Skin of body (tissue), 2 donors: ENCODE results near the gene MMD. TPM values are rescaled to one million over a fixed set of nuclear protein-coding genes. Genes with fewer than 3 reads are reported as not detected.
"Not testable (repeated sequence)": the region's sequence is repeated elsewhere in the genome, so short reads cannot be mapped to it uniquely, and the experiment has no call there.

Source experiments
- DNase-seq: peaks from one replicate; lab custom pipeline; 2025; lab: John Stamatoyannopoulos, UW
- total RNA-seq: library from RNA; depleted of rRNA; stranded (reverse); fragments of >200 nt; gene quantifications from one replicate; pipeline ENCODE4 v1.2.3, GENCODE V29; 2014

MMD gene
- total RNA-seq, 1 donor from 2014 or later, result 16.2 TPM

DNA sequence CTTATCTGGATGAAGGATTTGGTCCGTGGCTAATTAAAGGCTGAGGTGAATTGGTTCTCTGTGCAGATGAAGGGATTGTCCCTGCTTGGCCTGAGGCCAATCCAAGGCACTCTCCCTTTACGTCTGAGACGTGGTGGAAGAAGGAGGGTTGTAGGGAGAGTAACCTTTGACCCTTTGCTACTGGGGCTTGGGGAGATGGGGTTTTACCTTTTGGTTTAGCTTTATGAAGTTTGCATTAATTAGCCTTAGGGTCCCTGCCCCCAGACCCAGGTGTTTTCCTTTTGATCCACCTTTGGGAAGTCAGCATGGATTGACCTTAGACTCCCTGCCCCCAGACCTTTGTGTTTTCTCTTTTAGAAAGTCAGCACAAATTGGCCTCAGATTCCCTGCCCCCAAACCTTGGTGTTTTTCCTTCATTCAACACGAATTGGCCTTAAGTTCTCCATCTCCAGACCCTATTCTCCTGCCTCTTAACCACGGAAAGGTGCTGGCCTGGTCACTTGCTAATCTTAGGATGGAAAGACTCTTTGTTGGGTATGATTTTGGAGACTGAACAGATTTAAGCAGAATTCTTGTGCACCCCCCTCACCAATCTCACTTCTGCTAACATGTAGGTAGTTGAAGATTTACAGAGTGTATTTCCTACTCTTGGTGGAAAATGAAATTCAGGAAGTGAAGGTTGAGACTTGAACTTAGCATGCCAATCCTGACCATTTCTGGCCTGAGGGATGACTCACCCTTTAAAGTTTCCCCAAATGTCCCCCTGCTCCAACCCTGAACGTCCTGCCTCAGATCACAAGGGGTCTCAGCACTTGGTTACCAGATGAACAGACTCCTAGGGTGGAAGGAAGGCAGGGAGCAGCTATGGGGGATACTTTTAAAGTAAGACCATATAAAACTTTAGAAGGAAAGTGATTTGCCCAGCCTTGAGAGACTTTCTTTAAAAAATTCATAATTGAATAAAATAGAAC lies 23.1 kb upstream of the MMD start:
- no peak for DNase-seq

DNA sequence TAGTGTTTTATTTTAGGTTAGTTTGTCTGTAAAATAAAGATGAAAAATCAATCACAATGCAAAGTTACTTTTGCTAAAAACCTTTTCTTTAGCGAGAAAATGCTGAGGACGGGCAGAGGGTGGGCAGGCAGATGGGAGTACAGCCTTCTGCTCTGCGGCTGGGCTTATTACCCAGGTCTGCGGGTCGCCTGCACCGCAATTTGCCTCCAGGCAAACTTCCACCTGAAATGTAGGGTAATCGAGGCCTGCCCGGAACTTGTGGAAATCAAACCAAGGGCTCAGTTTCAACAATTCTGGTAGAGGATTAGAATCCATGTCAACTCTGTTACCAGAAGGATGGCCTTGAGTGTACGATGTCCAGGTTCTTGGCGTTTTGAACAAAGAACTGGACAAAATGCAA lies 22.3 kb upstream of the MMD start:
- DNase-seq, result no peak

DNA sequence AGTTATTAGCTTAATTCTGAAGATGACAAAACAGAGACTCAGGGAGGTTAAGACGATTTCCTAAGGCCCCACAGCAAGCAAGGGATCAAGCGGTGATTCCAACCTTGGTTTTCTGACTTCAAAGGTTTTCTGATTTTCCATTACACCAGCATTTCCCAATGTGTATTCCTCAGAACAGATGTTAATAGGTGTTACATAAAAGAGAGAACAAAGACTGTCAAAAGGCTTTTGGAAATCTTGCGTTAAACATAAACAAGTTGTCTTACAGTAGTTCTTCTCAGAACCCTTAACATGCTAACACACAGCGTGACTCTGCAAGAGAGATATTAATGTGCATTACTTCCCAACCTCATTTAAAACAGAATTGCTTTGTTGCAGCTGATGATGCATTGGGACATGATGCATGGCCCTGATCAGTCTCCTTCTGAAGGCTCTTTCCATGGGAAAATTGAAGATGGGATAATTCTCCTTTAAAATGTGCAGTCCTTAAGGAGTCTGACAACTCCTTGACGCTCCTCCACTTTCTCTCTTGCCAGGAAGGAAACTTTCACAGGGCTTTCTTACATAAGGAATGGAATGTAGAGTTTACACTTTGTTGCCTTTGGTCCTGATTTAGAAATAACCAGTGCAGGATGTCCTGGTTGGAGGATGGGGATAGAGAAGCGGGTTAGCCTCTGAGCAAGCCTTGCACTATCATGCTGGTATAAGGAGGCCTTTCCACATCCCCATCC lies 21.5 kb upstream of the MMD start:
- DNase-seq, result no peak

DNA sequence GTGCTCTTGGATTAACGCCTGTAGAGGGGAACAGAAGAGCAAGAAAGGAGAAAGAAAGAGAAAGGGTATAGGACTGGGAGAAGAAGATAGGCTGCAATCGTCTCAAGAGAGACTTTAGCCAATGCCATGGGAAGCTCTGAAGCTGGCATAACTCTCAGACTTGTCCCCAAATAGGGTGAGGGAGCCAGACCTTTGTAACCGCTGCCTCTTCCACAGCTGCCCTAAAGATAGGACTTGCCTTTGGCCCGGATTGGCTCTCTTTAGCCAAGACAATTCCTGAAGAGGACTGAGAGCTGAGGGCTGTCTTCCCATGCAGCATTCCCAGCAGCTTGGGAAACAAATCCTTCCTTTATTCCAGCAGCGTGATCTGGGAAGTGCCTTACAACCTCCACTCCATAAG lies 20.8 kb upstream of the MMD start:
- DNase-seq, result no peak

DNA sequence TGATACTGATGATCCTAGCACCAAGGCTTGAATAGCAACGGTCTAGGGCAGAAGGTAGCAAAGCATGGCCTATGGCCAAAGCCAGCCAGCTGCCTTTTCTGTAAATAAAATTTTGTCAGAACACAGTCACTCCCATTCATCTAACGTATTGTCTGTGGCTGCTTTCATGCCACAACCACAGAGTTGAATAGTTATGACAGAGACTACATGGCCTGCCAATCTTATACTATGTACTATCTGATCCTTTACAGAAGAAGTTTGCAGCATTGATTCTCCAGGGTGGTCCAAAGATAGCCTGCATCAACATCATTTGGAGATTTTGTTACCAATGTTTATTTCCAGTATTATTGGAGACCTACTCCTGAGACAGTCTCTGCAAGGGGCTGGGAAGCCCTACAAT lies 19.9 kb upstream of the MMD start:
- DNase-seq, result no peak

DNA sequence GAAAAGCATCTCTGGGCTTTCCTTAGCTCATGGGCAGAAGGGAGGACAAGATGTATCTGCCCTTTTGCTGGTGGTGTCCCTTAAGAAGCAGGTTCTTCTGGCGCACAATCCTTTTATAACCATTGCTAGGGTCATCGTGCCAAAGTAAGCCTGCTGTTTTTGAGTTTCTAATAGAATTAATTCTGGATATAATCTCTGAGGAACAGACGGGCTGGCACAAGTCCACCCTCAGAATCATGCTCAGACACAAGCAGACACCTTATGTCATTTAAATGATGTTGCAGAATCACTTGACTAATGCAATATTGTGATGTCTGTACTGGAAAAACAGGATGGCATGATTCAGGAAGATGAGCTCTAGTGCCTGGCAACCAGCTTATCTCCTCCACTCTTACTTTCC lies 18.8 kb upstream of the MMD start:
- no peak for DNase-seq

DNA sequence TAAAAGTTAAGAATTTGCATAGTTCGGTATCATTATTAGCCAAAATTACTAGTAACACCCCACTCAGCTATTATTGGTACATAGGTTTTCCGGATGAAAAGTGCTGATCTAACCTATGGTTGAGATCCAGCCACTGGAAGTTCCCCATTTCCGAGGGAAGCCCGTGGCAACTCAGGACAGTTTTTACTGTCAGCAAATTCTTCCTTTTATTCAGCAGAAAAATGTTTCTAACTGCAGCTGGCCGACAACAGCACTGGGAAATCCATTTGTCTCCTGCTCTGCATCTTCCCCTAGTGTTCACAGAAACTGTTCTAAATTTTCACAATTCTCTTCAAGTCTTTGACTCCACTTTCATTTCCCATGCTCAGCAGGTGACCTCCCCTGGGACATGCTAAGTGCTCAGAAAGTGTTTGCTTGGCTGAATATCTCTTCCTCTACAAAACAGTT lies 15.5 kb upstream of the MMD start:
- DNase-seq, result peak; percentile 3

DNA sequence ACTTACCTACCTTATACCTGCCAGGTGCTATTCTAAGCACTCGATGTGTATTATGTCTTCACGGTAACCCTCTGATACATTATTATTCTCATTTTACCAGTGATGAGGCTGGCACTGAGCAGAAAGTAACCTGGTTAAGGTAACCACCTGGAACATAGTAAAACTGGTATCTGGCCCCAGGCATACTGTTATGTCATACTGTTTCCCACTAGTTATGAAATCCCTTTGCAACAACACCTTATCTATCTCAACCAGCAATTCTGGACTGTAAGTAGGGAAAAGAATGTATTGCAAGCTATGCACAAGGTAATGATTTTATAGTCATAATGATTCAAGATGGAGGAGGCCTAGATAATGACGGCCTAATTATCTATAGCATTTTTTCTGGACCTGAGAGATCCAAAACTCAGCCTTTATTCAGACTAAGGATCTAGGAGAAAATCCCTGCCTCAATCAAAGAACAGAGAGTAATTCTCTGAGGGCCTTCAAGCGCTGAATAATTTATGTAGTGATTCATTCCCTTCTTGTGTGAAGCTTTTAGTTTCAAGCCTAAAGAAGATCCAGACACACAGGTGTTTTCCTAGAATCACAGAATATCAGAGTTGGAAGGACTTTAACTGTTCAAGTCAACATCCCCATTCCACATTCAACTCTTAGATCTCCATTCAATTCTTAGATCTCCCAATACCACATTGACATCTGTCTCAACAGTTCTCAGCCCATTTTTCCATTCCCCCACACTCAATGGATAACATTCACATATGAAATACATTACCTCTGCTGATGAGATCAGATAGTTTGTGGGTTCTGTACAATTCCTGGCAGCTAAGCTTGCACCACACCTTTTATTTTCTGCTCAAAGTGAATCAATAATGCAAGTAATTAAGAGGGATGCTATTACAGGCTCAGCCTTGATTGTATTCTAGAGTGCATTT lies 14.9 kb upstream of the MMD start:
- no peak for DNase-seq

DNA sequence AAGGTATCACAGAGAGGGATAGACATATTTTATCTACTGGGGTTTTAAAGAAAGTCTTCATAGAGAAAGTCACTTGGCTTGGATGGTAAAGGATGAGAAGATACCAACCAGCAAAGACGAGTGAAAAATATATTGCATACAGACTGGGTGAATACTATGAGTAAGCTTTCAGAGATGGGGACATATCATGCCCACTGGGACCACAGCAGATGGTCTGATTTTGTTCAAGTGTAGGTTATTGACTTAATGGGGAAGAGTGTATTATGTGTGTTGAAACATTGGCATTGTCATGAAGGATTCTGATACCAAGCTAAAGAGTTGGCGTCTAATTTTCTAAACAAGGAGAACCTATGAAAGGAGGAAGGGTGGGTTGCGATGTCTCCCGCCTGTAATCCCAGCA lies 13.8 kb upstream of the MMD start:
- no peak for DNase-seq

DNA sequence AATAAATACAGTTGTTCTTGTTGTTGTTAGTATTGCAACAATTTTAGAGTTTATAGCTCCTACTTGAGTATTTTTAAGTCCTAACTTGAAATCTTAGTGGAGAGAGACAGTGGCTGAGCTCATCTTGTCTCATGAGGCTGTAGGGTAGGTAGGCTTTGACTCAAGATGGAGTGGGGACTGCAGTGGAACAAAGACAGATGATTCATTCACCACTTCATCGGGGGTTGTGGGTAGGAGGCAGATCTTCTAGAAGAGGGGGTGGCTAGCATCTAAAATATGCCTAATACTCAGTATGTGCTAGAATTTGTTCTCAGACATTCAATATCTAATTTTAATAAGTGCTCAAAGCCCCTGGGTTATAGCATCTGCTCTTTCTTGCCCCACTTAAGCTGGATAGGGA lies 13.1 kb upstream of the MMD start:
- no peak for DNase-seq

DNA sequence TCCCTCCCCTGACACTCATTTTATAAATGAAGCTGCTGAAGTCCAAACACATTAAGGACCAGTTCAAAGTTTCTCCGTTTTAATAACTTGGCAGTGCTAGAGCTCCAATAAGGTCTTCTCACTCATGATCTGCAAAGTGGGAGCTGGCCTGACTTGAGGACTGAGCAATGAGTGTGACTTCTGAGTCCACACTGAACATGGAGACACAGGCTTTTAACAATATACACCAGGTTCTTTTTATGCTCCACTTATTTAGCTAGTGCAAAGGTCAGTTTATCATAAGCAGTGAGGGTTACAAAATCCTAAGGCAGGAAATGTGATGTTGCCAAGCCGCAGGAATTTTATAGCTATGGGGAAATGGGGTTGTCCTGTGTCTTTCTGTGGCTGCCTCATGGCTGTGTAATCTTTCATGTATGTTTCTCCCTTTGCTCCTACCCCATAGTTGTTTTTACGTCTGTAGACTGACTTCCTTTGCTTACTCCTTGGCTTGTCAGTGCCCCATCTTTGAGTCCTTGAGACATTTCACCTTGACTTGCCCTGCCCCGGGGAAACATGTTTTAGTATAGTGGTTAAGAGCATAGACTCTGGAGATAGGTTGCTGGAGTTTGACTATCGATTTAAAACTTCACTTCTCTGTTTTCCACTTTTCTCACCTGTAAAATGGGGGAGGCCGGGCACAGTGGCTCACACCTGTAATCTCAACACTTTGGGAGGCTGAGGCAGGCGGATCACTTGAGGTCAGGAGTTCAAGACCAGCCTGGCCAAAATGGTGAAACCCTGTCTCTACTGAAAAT lies 12.2 kb upstream of the MMD start:
- peak; percentile 32 for DNase-seq

DNA sequence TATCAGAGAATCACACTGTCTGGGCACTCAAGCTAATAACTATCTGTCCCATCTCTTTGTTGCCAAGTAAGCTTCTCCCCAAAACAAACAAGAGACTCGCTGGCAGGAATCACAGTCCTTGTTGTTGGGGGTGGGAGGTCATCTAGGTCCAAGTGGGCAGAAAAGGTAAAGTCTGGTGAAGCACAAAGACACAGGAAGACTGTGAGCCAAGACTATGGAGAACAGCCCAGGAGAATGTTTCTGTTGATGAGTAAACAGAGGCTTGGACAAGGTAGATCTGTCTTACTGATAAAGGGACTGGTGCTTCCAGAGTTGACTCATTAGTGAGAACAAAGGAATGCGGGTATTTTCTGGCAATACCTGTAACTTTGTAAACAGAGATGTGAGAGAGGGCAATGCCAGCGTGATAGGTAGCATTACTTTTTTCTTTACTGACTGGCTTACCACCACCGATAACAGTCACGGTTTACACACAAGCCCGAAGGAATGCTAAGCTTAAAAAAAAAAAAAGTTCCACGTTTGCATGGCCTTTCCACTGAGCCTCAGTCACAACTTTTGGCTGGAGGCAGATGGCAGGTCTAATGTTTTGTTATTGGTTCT lies 11.5 kb upstream of the MMD start:
- no peak for DNase-seq

DNA sequence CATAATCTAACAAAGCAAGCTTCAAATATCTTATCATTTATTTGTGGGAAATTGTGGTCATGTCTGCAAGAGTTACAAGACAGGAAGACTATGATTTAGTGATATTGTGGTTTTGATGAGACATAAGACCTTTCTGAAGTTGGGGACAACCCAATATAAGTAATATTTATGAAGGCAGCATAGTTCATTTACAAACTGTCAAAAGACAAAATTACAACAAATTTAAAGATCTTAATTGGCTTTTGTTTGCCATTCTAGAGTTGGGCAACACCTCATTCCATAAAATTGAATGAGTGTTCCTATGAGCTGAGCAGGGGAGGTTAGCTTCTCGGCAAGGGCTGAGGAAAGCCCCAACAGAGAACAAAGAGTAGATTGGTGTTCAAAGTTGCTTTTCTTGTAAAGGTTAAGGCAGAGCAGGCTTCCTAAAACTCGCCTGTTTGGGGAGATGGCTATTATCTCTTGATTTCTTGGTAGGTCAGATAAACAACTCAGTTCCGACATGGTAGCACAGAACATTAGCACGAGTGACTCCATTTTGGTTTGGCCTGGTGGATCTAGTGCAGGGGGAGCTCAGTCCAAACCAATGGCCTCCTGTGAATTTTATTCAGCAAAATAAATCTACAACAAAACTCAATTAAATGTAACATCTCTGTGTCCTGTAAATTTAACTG lies 10.9 kb upstream of the MMD start:
- DNase-seq, result no peak

DNA sequence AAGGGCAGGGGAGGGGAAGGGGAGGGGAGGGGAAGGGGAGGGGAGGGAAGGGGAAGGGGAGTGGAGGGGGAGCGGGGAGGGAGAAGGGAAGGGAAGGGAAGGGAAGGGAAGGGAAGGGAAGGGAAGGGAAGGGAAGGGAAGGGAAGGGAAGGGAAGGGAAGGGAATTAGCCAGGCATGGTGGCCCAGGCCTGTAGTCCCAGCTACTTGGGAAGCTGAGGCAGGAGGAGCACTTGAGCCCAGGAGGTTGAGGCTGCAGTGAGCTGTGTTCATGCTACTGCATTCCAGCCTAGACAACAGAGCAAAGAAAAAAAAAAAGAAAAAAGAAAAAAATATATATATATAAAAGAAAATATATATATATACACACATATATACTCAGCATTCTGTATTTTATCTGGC lies 10.3 kb upstream of the MMD start:
- DNase-seq, result not testable (repeated sequence)

DNA sequence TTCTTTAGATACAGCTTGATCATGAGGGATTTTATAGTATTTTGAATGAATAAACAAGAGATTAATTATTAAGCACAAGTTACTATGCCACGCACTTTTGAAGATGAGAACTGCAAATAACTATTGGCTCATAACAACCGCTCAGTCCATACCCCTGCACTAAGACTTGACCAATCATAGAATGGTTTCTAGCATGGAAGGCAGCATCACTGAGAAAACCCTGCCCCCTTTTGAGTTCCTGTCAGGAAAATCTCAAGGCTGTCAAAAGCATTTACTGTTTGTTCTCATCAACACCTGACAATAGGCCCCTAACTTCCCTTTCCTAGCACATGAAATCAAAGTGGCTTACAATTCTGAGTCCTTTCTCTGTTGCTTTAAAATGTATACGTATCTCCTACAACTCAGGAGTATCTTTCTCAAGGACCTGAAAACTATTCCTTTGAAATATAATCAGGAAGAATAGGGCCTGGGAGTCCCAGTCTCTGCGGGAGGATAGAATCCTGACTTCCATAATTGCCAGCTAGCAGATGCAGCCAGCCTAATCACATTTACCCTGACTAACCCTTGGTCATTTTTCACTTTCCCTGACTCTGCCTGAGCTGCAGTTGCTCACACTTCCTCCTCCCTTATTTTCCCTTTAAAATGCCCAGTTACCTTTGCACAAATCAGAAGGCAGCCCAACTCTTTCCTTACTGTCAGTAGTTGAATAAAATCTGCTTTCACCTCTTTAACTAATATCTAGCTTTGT lies 9.1 kb upstream of the MMD start:
- no peak for DNase-seq

DNA sequence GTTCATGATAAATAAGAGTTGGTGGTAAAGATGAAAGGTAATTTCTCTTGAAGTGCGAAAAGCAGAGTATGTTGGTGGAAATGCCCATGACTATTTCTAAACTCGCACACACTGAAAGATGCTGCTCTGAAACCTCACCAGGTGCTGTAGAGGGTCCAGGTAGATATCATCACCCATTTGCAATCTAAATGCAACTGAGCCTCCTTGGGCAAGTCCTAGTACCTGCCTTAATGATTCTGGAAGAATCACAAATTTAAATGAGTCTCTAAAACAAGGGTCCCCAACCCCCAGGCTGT lies 5.9 kb upstream of the MMD start:
- DNase-seq, result no peak

DNA sequence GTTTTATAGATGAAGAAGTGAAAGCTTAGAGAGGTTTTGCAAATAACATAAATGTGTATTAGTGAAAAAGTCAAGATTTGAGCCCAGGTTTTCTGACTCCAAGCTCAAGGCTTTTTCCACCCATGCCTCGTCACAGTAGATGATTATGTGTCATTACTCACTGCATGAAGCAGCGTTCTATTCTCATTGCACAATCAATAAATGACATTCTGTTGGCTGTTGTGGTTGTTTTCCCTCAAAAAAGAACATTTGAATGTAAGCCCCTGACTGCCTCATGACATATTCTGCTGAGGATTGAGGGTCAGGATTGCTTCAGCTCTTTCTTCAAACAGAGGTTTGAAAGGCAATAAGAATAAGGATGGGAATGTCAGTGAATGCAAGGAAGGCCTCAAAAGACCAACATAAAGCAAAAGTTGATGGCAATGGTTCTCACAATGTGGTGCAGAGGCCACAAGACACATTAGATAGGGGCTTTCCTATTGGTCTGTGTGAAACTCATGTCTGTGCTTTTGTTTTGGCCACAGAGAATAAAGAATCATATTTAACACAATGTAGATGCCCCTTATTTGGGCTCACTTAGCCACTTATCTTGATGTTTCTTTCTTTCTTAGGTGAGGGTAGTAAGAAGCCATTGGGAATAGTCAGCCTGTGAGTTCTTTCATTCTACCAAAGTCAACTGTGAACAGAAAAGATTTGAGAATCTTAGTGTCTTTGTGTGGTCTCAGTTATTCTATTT lies 5.4 kb upstream of the MMD start:
- no peak for DNase-seq

DNA sequence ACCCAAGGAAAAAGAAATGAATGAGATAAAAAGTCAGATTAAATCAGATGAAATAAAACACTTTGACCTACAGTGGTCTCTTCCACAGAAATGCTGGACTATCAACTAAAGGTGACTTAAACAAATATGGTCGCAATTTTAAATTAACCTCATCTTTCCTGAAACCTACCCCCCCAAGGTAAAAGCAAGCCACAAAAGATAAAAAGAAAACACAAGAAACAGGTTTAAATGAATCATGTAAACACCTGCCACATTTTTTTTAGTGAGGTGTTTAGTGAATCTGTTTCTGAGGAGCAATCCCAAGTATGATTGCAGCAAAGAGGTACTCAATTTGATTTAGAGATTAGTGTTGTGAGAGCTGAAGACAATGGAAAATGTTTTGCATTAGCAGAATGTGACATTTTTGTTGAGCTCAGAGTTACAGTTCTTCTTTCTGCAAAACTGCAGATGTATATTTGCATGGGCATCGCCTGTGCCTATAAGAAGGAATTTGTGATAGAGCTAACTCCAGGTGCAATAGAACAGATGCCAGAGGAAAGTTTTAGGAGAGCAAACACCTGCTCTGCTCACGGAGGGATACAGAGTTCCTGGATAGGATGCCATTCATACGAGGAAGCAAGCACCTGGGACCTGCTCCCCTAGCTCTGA lies 3.4 kb upstream of the MMD start:
- no peak for DNase-seq
